Measurements from ENCODE around the gene HK3. TPM values are rescaled to one million over a fixed set of nuclear protein-coding genes. Genes with fewer than 3 reads are reported as not detected.

Gene HK3
- polyA plus RNA-seq, 1 donor (not counting 4 experiments of a cell fraction or from before 2014, with no cell fraction given): not detected

DNA sequence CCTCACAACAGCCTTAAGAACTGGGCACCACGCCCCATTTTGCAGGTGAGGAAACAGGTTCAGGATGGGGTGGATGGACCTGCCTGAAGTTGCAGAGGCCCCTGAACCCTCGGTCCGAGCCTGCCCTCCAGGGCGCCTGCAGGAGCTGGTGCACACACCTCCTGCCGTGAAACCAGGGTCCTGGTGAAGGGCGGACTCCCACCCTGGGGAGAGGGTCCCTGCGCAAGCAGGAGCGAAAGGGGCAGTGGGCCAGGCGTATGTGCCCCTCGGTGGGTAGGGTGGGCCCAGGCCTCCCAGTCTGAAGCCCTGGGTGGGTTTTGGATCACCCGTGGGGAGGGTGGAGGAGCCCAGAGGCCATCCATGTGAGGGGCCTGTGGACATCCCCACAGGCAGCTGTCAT is 37.9 kb downstream of the HK3 start:
- H3K4me2 ChIP-seq (ENCODE audit: control insufficient read depth, extremely low read depth, insufficient read depth, low read depth, low read length): no peak overlapping the region
- H3K79me2 ChIP-seq (ENCODE audit: control insufficient read depth, insufficient read depth, low read length): no peaks in the 10 kb centered on the region
- dilution Hi-C loops (cut with MboI; ENCODE audit: extremely low pct_ligation_motif_present, low sequenced_read_pairs): no loop called here
- no peak for FAIRE-seq
- DNase-seq (ENCODE audit: low read depth, low spot score): no peak
- TF ChIP-seq EZH2 (IDR thresholded peaks at IDR 0.05; ENCODE audit: low read length): no peak
- TF ChIP-seq, protein P1, sequence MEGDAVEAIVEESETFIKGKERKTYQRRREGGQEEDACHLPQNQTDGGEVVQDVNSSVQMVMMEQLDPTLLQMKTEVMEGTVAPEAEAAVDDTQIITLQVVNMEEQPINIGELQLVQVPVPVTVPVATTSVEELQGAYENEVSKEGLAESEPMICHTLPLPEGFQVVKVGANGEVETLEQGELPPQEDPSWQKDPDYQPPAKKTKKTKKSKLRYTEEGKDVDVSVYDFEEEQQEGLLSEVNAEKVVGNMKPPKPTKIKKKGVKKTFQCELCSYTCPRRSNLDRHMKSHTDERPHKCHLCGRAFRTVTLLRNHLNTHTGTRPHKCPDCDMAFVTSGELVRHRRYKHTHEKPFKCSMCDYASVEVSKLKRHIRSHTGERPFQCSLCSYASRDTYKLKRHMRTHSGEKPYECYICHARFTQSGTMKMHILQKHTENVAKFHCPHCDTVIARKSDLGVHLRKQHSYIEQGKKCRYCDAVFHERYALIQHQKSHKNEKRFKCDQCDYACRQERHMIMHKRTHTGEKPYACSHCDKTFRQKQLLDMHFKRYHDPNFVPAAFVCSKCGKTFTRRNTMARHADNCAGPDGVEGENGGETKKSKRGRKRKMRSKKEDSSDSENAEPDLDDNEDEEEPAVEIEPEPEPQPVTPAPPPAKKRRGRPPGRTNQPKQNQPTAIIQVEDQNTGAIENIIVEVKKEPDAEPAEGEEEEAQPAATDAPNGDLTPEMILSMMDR (optimal IDR thresholded peaks at IDR 0.05 in 1 of 3, IDR thresholded peaks at IDR 0.05 in 1 of 3, conservative IDR thresholded peaks at IDR 0.05 in 1 of 3; ENCODE audit: extremely low read depth in 1 of 3, insufficient read depth in 2 of 3, low read length in 3 of 3): no peak
- H2AFZ ChIP-seq (ENCODE audit: control insufficient read depth, low read length): no peak overlapping the region
- no peaks in the 10 kb centered on the region for H3K36me3 ChIP-seq (ENCODE audit: control insufficient read depth in 2 of 2, extremely low read depth in 1 of 2, insufficient read depth in 2 of 2, low read length in 2 of 2)
- no peaks in the 10 kb centered on the region for H3K9me3 ChIP-seq (ENCODE audit: control insufficient read depth, low read depth, low read length)
- no peaks in the 10 kb centered on the region for H4K20me1 ChIP-seq (ENCODE audit: control insufficient read depth, extremely low read depth, insufficient read depth, low read length)
- no peaks in the 10 kb centered on the region for H3K9me1 ChIP-seq (ENCODE audit: control insufficient read depth, extremely low read depth, insufficient read depth, low read length)
- no peak overlapping the region for H3K9ac ChIP-seq (ENCODE audit: control insufficient read depth, extremely low read depth, insufficient read depth, low read length)
- H3K4me1 ChIP-seq (ENCODE audit: control insufficient read depth, extremely low read depth, insufficient read depth, low read length): no peaks in the 10 kb centered on the region
- no peak overlapping the region for H3K27ac ChIP-seq (ENCODE audit: control insufficient read depth, insufficient read depth, low read length)
- H3K4me3 ChIP-seq (ENCODE audit: control insufficient read depth in 2 of 3, extremely low read depth in 1 of 3, insufficient read depth in 2 of 3, low read depth in 1 of 3, low read length in 3 of 3): no peak overlapping the region
- peaks cover 27% of the 10 kb centered on the region for H3K27me3 ChIP-seq (ENCODE audit: control insufficient read depth, extremely low read depth, insufficient read depth, low read length)

DNA sequence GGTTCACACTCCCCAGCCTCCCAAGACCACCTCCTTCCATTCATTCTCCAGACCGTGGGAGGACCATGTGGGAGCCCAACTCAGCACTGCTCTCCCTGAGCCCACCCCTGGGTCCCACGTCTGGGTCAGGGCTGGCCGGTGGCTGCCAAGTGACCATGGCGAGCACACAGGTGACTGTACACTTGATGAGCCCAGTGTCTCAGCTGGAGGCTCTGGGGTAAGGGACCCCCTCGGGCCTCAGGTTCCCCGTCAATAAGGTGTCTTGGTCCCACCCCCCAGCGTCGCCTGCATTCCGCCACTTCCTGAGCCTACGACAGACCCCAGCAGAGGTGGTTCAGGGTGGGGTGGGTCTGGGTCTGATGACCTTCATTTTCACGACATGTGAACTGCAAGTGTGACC is 38.8 kb downstream of the HK3 start:
- Histone ChIP-seq H2AFZ (ENCODE audit: control insufficient read depth, low read length) (no peak overlapping the region), H3K9me1 (ENCODE audit: control insufficient read depth, extremely low read depth, insufficient read depth, low read length) (no peaks in the 10 kb centered on the region), H3K27ac (ENCODE audit: control insufficient read depth, insufficient read depth, low read length) (no peak overlapping the region), H3K79me2 (ENCODE audit: control insufficient read depth, insufficient read depth, low read length) (no peaks in the 10 kb centered on the region), H3K9me3 (ENCODE audit: control insufficient read depth, low read depth, low read length) (no peaks in the 10 kb centered on the region), H3K4me2 (ENCODE audit: control insufficient read depth, extremely low read depth, insufficient read depth, low read depth, low read length) (no peak overlapping the region), H3K4me3 (ENCODE audit: control insufficient read depth in 2 of 3, extremely low read depth in 1 of 3, insufficient read depth in 2 of 3, low read depth in 1 of 3, low read length in 3 of 3) (no peak overlapping the region), H3K9ac (ENCODE audit: control insufficient read depth, extremely low read depth, insufficient read depth, low read length) (no peak overlapping the region), H3K4me1 (ENCODE audit: control insufficient read depth, extremely low read depth, insufficient read depth, low read length) (no peaks in the 10 kb centered on the region), H4K20me1 (ENCODE audit: control insufficient read depth, extremely low read depth, insufficient read depth, low read length) (no peaks in the 10 kb centered on the region), H3K27me3 (ENCODE audit: control insufficient read depth, extremely low read depth, insufficient read depth, low read length) (peaks cover 18% of the 10 kb centered on the region), H3K36me3 (ENCODE audit: control insufficient read depth in 2 of 2, extremely low read depth in 1 of 2, insufficient read depth in 2 of 2, low read length in 2 of 2) (no peaks in the 10 kb centered on the region)
- dilution Hi-C loops (cut with MboI; ENCODE audit: extremely low pct_ligation_motif_present, low sequenced_read_pairs): no loop called here
- DNase-seq (ENCODE audit: low read depth, low spot score) (no peak), FAIRE-seq (no peak)
- TF ChIP-seq, protein P1 (optimal IDR thresholded peaks at IDR 0.05 in 1 of 3, IDR thresholded peaks at IDR 0.05 in 1 of 3, conservative IDR thresholded peaks at IDR 0.05 in 1 of 3; ENCODE audit: extremely low read depth in 1 of 3, insufficient read depth in 2 of 3, low read length in 3 of 3): no peak
- TF ChIP-seq EZH2 (IDR thresholded peaks at IDR 0.05; ENCODE audit: low read length): no peak

All from keratinocyte (primary cell).